ENCODE measurements around the gene NUPR1. TPM values are rescaled to one million over a fixed set of nuclear protein-coding genes. Genes with fewer than 3 reads are reported as not detected.
"Not testable (repeated sequence)": the region's sequence is repeated elsewhere in the genome, so short reads cannot be mapped to it uniquely, and the experiment has no call there.

NUPR1 gene
- total RNA-seq, 1 donor from 2014 or later = 44.9 TPM

GRCh38 chr16:28527100-28527785 lies 11.5 kb downstream of the NUPR1 start:
- DNase-seq (ENCODE audit: low spot score) = not testable (repeated sequence)

DNA sequence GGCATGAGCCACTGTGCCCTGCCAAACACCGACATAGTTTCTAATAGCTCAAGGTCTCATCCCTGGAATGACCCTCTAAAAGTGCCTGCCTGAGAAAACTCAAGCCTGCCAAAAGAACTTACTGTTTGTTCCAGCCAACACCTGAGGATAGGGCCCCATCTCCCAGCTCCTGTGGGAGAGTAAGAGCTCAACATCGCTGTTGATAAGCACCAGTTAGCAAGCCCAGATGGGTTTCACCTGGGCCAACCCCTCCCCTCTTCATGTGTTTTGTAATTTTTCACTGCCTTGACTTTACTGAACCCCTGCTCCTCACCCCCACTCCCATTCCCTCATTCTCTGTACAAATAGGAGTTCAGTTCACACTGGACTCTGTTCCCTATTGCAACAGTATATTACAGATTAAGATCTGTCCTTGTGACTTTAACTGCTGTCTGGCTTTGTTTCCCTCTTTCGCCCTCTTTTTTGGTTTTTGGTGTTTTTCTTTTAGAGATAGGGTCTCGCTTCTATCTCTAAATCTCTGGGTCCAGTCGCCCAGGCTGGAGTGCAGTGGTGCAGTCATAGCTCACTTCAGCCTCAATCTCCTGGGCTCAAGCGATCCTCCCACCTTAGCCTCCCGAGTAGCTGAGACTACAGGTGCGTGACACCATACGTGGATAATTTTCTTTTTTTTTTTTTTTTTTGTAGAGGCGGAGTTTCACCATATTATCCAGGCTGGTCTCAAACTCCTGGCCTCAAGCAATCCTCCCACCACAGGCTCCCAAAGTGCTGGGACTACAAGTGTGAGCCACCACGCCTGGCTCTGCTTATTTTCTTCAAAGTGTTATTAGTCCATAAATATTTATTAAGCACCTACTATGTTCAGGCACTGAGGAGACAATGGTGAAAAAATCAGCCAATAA lies 12.3 kb downstream of the NUPR1 start:
- no peak for DNase-seq (ENCODE audit: low spot score)

- no peak for DNase-seq (ENCODE audit: low spot score)
These were observed 14.0 kb downstream of the NUPR1 start for GRCh38 chr16:28524681-28525171.

DNA sequence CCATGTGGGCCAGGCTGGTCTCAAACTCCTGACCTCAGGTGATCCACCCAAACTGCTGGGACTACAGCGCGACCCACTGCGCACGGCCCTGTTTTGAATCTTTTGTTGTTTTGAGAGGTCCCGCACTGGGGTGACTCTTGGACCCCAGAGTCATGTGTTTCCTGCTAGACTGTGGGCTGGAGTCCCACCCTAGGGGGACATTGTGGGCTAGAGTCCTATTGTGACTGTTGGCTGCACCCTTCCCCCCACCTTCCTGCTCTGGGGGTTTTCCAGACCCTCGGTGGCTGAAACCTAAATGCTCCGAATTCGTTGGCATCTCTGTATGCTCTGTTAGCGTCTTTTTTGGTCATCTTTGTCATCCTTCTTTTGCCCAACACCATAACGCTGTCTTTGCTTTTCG lies 16.0 kb downstream of the NUPR1 start:
- DNase-seq (ENCODE audit: low spot score) = no peak

- DNase-seq (ENCODE audit: low spot score) = no peak
These were observed 17.3 kb downstream of the NUPR1 start for GRCh38 chr16:28521436-28521835.

DNA sequence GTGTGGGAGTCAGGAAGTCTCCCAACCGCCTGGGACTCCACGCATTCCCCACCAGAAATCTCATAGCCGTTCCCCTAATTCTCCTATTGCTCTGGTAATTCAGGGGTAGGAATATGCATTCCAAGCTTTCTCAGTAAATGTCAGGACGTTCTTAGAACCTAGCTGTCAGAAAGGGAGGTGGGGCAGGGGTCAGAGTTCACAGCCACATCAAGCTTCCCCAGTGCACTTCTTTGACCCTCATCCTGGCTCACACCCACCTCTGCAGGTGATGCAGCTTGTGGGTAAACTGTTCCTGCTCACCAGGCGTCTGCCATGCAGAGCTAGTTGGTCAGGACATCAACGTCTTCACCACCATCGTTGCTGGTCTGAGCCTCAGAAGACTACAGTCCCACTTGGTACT lies 18.1 kb downstream of the NUPR1 start:
- DNase-seq (ENCODE audit: low spot score) = no peak

DNA sequence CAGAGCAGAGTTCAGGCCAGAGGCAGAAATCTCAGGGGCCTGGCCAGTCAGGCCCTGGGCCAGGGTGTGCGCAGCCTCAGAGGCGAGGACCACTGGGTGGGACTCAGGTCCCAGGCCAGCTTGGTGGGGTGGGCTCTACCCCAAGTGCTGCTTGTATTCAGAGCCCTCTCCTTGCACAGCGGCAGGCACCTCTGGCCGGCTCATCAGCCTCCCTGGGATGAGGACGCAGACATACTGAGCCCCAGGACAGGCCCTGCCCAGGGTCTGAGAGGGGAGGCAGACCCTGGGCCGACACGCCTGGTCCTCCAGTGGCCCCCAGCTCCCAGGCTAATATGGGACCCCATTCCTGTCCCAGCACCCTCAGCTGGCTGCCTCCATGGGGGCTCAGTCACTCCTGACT lies 24.5 kb downstream of the NUPR1 start:
- no peak for DNase-seq (ENCODE audit: low spot score)

DNA sequence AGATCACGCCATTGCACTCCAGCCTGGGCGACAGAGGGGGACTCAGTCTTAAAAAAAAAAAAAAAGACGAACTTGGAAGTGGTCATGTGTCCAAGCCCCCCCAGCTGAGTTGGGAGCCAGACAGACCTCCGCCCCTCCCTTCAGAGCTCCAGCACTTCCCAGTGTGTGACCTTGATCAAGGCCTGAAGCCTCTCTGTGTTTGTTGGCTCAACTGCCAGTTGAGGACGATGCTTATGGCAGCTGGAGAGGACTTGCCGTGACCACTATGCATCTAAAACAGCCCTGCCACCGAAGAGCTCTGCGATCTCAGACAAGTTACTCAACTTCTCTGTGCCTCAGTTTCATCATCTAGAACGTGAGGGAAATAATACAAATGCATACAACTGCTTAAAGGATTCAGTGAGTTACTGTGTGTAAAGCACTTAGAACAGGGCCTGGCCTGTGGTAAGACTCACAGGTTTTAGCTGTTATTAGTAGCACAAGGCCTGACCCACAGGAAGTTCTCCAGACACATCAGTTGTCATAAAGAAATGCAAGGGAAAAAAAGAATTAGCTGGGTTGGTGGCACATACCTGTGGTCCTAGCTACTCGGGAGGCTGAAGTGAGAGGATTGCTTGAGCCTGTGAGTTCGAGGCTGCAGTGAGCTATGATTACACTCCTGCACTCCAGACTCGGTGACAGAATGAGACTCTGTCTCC lies 25.1 kb downstream of the NUPR1 start:
- no peak for DNase-seq (ENCODE audit: low spot score)

- DNase-seq (ENCODE audit: low spot score) = no peak
These were observed 26.7 kb downstream of the NUPR1 start for GRCh38 chr16:28511801-28512789.

- no peak for DNase-seq (ENCODE audit: low spot score)
These were observed 27.7 kb downstream of the NUPR1 start for GRCh38 chr16:28511031-28511430.

- DNase-seq (ENCODE audit: low spot score) = no peak
These were observed 33.2 kb downstream of the NUPR1 start for GRCh38 chr16:28505489-28506137.

- DNase-seq (ENCODE audit: low spot score) = no peak
These were observed 33.9 kb downstream of the NUPR1 start for GRCh38 chr16:28504707-28505404.

DNA sequence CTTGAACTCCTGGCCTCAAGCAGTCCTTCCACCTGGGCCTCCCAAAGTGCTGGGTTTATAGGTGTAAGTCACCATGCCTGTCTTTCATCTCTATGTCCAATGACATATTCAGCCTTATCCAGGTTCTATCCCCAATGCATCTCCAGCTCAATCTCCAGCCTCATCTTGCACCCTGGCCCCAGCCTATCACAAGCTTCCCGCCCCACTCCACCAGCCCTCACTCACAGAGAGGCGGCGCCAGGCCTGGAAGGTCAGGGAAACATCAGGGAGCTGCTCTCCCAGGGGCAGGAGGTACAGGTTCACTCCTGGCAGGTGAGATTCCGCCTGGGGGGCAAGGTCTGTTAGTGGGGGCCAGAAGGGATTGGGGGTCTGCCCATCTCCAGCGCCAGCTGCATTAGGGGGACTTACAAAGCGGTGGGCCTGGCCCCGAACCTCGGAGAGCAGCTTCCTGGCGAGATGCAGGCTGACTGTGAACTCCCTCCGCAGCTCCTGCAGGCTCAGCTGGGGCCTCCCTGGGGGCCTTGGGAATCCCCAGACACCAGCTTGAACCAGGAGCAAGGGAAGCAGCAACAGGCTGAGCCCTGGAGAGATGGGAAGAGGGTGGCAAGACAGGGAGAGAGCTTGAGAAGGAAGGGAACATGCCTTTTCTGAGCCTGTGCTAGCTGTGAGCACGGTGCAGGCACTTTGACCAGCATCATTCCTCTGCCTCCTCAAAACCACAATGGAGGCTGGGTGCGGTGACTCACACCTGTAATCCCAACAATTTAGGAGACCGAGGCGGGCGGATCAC lies 35.1 kb downstream of the NUPR1 start:
- DNase-seq (ENCODE audit: low spot score) = no peak

GRCh38 chr16:28502290-28502689 lies 36.5 kb downstream of the NUPR1 start:
- no peak for DNase-seq (ENCODE audit: low spot score)

- no peak for DNase-seq (ENCODE audit: low spot score)
These were observed 37.2 kb downstream of the NUPR1 start for GRCh38 chr16:28501258-28502232.

GRCh38 chr16:28500476-28501180 lies 38.1 kb downstream of the NUPR1 start:
- DNase-seq (ENCODE audit: low spot score) = not testable (repeated sequence)

DNA sequence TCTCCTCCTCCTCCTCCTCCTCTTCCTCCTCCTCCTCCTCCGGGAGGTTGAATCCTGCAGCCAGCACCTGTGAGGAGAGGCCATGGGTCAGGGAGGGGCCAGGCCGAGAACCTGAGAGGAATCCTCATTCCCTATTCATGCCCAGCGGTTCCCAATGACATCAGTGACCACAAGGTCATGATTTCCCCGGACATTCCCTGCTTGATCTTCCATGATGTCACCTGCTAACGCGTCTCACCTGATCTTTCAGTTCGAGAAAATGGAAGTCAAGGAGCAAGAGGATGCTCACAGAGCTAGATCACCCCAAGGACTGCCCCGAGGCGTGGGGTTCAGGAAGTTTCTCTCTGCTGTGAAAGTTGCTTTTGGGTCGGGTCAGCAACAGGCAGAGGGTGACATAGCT lies 38.9 kb downstream of the NUPR1 start:
- no peak for DNase-seq (ENCODE audit: low spot score)
